ENCODE results near the gene UBAC2. TPM values are rescaled to one million over a fixed set of nuclear protein-coding genes. Genes with fewer than 3 reads are reported as not detected.
"Not testable (repeated sequence)": the region's sequence is repeated elsewhere in the genome, so short reads cannot be mapped to it uniquely, and the experiment has no call there.

Gene UBAC2
- total and polyA plus RNA-seq, 11 donors, result 32.6 to 66.9 (median 48.5) TPM

DNA sequence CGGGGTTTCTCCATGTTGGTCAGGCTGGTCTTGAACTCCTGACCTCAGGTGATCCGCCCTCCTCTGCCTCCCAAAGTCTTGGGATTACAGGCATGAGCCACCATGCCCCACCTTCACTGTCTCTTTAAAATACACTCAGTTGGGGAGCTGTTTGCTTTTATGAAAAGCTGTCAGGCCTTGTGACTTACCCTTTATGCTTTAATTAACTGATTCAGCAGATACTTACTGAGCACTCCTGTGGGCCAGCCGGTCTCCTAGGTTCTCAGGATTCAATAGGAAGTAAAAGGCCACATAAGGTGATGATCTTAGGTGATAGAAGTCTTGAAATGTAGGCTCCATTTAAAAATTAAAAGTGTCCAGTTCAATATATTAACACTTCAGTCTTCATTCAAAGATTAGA is 7.5 kb downstream of the UBAC2 start:
- Histone ChIP-seq H3K4me3 (no peak overlapping the region), H3K36me3 (peaks cover 0 to 20% (median 6%) of the 10 kb centered on the region in 9 donors), H3K27me3 (no peaks in the 10 kb centered on the region), H3K27ac (no peak overlapping the region), H3K4me1 (peaks cover 0 to 35% (median 10%) of the 10 kb centered on the region in 12 donors), H3K9me3 (no peaks in the 10 kb centered on the region)
- TF ChIP-seq, protein P1, sequence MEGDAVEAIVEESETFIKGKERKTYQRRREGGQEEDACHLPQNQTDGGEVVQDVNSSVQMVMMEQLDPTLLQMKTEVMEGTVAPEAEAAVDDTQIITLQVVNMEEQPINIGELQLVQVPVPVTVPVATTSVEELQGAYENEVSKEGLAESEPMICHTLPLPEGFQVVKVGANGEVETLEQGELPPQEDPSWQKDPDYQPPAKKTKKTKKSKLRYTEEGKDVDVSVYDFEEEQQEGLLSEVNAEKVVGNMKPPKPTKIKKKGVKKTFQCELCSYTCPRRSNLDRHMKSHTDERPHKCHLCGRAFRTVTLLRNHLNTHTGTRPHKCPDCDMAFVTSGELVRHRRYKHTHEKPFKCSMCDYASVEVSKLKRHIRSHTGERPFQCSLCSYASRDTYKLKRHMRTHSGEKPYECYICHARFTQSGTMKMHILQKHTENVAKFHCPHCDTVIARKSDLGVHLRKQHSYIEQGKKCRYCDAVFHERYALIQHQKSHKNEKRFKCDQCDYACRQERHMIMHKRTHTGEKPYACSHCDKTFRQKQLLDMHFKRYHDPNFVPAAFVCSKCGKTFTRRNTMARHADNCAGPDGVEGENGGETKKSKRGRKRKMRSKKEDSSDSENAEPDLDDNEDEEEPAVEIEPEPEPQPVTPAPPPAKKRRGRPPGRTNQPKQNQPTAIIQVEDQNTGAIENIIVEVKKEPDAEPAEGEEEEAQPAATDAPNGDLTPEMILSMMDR (IDR thresholded peaks at IDR 0.05), result no peak
- TF ChIP-seq POLR2A (IDR thresholded peaks at IDR 0.05), result no peak
- intact Hi-C loops (cut with DNase I), result loop anchor here in 2 of 10 donors (5.0 to 10.0 kb wide), 3 partner anchors 54 to 297 kb away; partner anchors contain the start of gene TM9SF2 (in 1 of the 2)
- ATAC-seq (no peak), DNase-seq (no peak)
- 86 to 96% (median 91%) methylated on average over 3 of the region's 3 CpGs for WGBS, 4 donors

DNA sequence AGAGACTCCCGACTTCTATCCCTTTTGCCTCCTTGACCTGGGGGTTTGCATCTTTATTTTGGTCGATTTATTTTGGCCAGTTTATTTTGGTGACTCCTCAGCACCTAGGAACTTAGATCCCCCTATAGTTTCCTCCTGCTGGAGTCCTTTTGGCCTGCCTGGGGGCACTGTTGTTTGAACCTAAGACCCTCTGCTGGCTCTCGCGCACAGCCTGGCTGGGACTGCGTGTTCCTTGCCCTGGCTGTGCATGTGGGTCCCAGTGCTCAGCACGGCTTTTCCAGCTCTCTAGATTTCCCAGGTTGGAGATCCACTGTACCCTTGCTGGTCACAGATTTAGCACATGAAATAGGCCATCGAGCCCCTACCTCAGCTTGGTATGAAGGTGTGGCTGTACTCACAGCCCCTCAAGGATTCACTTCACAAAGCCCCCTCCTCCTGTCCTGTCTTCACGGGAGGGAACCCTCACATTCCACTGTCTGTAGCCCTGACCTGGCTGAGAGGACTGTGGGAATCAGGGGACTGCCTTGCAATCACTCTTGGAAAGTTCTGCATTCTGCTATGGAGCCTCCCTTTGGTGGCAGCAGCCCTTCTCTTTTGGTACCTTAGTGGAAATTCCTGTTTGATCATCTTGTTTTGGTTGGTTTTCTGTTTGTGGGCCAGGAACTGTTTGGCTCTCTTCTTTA is 8.3 kb downstream of the UBAC2 start:
- 78 to 84% (median 82%) methylated on average over 8 of the region's 8 CpGs for WGBS, 4 donors
- H3K27me3 ChIP-seq, result no peaks in the 10 kb centered on the region
- no peaks in the 10 kb centered on the region for H3K9me3 ChIP-seq
- H3K36me3 ChIP-seq, result peaks cover 0 to 20% (median 8%) of the 10 kb centered on the region in 9 donors
- TF ChIP-seq, protein P1 (IDR thresholded peaks at IDR 0.05), result no peak
- no peak for TF ChIP-seq POLR2A (IDR thresholded peaks at IDR 0.05)
- no peak for DNase-seq
- peak overlapping the region in 1 of 12 donors; percentile 2 for H3K27ac ChIP-seq
- H3K4me3 ChIP-seq, result no peak overlapping the region
- H3K4me1 ChIP-seq, result peaks cover 0 to 33% (median 7%) of the 10 kb centered on the region in 12 donors
- ATAC-seq, result peak in 3 of 4 donors; percentile 24 to 35 (median 29)
- intact Hi-C loops (cut with DNase I), result loop anchor here in 2 of 10 donors (5.0 to 10.0 kb wide), 3 partner anchors 53 to 296 kb away; partner anchors contain the start of gene TM9SF2 (in 1 of the 2)

DNA sequence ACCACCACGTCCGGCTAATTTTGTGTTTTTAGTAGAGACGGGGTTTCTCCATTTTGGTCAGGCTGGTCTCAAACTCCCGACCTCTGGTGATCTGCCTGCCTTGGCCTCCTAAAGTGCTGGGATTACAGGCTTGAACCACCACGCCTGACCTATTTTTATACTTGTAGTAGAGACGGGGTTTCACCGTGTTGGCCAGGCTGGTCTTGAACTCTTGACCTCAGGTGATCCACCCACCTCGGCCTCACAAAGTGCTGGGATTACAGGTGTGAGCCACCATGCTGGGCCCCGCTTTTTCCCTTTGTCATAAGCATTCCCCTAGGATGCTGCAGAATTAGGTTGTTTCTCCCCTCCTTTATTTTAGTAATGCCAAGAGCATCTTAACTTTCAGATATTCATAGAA is 10.0 kb downstream of the UBAC2 start:
- ATAC-seq; H3K9me3 ChIP-seq; H3K4me3 ChIP-seq; intact Hi-C loops (cut with DNase I); H3K27me3 ChIP-seq; H3K27ac ChIP-seq; DNase-seq: not testable (repeated sequence)
- H3K36me3 ChIP-seq, result peaks cover 0 to 20% (median 8%) of the 10 kb centered on the region in 9 donors
- peaks cover 0 to 33% (median 10%) of the 10 kb centered on the region in 12 donors for H3K4me1 ChIP-seq
- 83 to 93% (median 89%) methylated on average over 9 of the region's 9 CpGs for WGBS, 4 donors

GRCh38 chr13:99211421-99212035 is 10.9 kb downstream of the UBAC2 start:
- H3K27me3 ChIP-seq, result no peaks in the 10 kb centered on the region
- H3K27ac ChIP-seq, result no peak overlapping the region
- no peak for TF ChIP-seq POLR2A (IDR thresholded peaks at IDR 0.05)
- TF ChIP-seq, protein P1 (IDR thresholded peaks at IDR 0.05), result no peak
- ATAC-seq, result no peak
- no peak for DNase-seq
- H3K4me3 ChIP-seq, result no peak overlapping the region
- 94 to 96% (median 94%) methylated on average over 5 of the region's 5 CpGs for WGBS, 4 donors
- H3K36me3 ChIP-seq, result peaks cover 0 to 11% (median 4%) of the 10 kb centered on the region in 9 donors
- intact Hi-C loops (cut with DNase I), result no loop called here
- H3K9me3 ChIP-seq, result no peaks in the 10 kb centered on the region
- H3K4me1 ChIP-seq, result peaks cover 0 to 40% (median 11%) of the 10 kb centered on the region in 12 donors

All from heart left ventricle (tissue), 16 donors.